Endometrial microvascular endothelial cells (primary cell): ENCODE results near the gene FRMPD3. TPM values are rescaled to one million over a fixed set of nuclear protein-coding genes. Genes with fewer than 3 reads are reported as not detected.

Experiments
- in situ Hi-C: cut with HindIII; loops from 2 replicates; pipeline ENCODE4 v1.10.0; 2017; ENCODE audit warnings: low sequenced_read_pairs, low pct_unique_long_range_greater_than_20kb; ENCODE audit errors: inconsistent ontology term
- total RNA-seq: library from RNA; depleted of rRNA; stranded (reverse); fragments of >200 nt; gene quantifications from one replicate; pipeline ENCODE4 v1.2.3, GENCODE V29; 2015; ENCODE audit errors: inconsistent ontology term

The FRMPD3 gene
- total RNA-seq, result not detected

DNA sequence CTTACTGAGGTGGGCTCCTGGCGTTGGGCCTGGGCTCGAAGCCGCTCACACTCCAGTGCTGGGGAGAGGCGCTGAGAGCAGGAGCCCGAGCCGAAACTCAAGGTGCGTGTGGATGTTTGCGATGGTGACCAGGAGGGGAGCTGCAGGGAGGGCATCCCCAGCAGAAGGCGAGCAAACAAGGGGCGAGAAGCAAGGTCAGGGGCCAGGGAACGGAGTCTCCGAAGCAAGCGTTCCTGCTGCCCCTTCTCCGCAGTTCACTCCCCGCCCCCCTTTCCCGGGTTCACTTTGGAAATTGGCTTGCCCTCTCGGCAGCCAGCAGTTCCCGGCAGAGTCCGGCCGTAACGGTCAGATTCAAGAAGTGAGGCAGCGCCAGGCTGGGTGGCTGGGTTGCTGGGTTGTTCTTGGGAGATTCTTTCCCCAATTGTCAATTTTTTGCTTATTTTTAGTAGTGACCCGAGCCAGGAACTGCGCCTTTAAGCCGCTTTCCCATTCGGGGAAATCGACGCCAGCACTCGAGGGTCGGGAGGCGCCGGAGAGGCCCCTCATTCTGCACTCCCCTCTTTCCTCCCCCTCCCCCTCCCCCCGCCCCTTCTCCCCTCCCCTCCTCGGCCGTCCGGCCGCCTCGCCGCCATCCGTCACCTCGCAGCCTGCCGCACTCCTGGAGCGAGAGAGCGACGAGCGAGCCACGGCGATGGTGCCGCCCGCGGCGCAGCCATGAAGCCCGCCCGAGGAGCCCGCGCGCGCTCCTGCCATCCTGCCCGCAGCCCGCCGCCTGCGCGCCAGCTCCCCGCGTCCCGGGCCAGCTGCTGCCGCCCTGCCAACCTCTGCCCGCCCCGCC, at the start of gene FRMPD3:
Gene FRMPD3, plus strand, starts transcription at position 655 of the 838 bp plus-strand sequence. CDS start 76,937 bp downstream, outside the sequence.
- in situ Hi-C loops, result no loop called here

DNA sequence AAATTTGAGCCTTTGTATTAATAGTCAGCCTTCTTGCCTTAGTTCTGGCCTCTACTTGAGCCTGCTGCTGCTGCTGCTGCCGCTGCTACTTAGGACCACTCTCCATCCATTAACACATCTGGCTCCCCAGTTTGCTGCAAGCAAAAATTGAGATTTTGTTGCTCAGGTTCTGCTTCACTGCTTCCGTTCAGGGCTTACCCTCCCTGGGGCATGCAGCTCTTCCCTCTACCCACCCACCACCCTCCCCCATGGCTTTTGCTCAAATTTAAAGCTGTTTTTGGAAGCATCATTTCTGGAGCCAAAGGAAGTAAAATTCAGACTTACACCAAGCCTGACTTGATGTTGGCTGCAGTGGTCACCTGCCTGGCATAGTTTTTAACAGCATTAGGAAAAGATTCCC, 28.9 kb upstream of the FRMPD3 start:
- in situ Hi-C loops, result no loop called here

DNA sequence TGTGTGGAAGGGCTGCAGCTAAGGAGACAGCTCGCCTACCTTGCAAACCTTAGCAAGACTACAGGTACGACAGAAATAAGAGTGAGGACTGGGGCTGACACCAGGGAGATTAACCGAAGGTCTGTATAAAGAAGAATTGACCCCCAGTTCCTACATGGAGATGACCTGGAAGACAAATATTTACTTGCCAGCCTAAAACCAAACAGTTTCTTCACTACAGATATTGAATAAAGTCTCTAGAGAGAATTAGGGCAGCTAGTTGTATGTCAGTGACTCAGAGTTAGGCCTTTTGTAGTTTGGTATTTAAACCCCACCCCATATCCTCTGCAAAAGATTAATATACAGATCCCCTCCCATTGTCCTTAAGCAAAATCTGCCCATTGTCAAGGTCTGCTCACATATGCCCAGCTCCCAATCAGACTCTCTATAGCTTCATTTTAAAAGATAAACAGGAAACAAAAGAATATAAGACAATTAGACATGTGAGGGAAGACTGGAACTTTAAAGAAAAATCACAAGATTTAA, 28.1 kb upstream of the FRMPD3 start:
- in situ Hi-C loops, result no loop called here

DNA sequence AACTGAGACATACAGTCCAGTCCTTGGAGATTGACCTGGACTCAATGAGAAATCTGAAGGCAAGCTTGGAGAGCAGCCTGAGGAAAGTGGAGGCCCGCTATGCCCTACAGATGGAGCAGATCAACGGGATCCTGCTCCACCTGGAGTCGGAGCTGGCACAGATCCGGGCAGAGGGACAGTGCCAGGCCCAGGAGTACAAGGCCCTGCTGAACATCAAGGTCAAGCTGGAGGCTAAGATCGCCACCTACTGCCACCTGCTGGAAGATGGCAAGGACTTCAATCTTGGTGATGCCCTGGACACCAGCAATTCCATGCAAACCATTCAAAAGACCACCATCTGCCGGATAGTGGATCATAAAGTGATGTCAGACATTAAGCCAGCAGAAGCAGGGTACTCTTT, 20.4 kb upstream of the FRMPD3 start:
- in situ Hi-C loops, result no loop called here

DNA sequence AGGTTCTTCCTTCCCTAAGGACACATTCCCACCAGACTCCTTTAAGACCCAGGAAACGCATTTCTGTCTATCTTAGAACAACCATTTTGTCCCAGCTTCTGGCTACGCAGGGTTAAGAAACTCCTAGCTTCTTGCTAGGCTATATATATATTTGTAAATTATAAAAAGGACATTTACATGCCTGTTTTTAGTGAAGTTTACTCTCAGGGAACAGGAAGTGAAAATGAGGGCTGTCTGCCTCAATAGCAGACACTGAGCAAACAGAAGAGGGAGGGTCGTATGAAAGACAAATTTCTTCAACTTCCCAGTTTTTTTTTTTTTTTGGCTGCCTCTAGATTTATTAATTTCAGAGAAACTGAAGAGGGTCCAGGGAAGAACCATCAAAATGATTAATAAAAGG, 9.3 kb upstream of the FRMPD3 start:
- in situ Hi-C loops, result no loop called here

DNA sequence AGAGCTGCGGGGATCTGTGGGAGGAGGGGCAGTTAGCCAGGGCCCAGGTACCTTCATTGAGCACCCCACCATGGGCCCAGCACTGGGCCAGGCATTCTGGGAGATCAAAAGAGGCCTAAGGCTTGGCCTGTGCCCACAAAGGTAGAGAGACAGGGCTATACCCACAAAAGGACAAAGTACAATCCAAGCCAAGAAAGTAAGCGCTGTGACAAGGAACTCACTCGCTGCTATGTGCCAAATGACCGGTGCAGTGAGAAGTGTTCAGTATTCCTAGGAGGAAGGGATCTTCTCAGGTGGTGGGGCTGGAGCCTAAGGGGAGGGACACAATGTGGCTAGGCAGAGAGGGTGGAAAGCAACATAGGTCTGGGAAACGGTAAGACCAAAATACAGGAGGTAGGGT, 8.8 kb upstream of the FRMPD3 start:
- in situ Hi-C loops, result no loop called here

DNA sequence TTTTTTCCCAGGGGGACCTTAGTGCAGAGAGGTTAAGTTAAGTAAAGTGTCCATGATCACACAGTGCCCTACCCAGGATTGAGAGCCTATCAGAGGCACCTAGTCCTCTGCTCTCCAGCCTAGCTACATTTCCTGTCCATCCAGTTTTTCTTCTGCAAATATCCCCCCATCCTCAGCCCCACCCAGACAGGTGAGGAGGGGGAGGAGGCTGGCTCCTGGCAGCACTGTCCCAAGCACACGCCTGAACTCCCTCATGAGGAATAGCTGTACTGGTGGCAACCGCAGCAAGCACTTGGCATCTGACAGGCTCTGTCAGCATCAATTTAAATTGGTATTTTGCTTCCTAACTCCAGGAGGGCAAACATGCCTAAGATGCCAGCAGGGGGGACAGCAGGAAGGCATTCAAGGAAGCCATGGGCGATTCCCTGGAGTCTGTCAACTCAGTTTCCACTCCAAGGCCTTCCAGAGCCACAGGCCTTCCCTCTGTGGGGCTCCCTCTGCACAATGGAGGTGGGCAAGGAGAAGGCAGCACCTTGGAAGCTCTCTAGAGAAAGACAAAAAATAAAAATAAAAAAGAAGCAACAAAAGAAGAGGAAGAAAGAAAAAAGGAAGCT, 6.4 kb upstream of the FRMPD3 start:
- in situ Hi-C loops, result no loop called here

DNA sequence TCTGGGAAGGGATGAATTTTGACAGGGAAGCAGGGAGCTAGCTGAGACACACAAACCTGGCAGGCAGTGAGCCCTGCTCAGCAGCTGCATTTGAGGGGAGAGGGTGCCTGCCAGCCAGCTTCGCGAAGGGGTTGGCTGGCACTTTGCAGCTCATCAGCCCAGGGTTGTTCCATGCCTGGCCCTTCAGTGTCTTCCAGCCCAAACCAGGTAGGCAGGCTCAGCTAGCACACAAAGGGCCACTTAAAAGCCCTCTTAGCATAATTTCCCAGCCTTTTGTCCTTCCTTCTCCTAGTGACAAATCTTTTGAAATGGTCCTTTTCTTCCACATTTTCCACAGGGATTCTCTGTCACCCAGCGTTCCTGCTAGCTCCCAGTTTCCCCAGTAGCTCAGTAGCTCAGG, 4.3 kb upstream of the FRMPD3 start:
- in situ Hi-C loops, result no loop called here

DNA sequence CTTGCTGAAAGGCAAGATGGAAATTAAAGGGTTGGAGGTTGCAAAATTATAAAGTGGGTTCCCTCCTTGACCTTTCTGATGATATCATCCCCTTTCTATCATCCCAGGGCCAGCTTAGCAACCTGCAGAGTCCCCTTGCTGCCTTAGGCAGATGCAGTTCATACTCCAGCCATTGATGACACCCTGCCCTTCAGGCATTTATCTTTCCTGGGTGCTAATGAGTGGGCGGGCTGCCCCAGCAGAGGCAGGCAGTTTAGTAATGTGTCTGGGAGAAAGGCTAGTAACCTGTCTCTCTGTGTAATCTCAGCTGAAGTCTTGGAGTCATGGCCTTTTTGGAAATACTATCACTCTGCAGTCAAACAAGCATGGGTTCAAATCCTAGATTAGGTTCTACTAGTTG, 3.8 kb upstream of the FRMPD3 start:
- in situ Hi-C loops, result no loop called here

DNA sequence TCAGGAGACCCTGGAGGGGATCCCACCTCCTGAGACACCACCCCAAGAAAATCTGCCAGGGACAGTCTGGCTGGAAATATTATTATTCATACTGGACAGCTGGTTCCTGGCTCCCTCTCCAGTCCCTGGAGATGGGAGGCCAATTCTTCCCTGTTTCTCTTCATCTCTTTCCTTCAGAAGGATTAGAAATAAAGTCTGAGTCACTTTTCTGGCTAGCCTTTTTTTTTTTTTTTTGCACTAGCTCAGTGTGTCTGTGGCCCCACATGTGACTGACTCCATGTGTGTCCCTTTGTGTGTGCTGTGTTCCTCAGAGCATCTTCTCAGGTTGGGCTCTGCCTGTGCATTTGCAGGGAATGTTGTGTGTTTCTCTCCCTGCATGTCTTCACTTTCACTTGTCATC, 1.8 kb upstream of the FRMPD3 start:
- in situ Hi-C loops, result no loop called here

DNA sequence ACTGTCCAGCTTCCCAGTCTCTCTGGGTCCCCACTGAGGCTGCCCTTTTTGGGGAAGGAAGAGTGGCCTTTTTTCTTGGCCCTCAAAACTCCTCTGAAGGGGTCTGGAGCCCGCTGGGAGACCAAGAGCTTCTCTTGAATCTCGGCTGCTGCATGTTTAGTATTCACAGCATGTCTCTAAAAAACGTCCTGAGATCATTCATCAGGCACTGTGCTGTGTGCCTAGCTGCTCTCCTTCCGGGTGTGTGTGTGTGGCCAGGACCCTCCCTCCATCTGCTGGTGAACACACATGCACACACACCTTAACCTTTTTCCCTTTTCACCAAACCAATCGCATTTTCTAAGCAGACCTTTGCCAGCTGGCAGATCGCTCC, 841 bp upstream of the FRMPD3 start:
- in situ Hi-C loops, result no loop called here

DNA sequence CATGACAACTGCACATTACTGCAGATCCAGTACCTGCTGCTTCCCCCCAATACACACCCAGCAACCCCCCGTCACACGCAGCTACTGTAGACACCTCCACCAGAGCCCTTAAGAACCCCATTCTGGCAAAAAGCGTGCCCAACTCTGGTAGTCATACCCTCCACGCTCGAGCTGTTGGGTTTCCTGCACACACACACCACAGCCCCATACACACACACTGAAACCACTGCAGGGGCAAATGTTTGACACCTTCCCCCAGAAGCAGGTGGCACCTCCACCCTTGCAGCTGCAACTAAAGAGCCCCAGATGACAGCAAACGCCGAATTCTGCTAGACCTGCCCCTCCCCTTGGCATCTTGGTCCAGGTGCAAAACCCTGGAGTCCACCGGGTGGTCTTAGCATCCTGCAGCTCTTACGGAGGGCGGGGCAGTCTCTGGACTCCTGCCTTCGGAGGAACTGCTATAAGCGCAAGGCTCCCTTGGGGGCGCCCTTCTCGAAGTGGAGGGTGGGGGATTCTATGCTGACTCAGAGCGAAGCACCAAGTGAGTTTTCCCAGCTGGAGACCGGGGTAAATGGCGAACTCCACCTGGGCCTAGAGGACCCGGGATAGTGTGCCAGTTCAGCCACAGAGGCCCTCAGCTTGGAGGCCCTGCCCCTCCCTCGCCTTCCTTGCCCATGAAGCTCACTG, 1.5 kb downstream of the FRMPD3 start:
- in situ Hi-C loops, result no loop called here

DNA sequence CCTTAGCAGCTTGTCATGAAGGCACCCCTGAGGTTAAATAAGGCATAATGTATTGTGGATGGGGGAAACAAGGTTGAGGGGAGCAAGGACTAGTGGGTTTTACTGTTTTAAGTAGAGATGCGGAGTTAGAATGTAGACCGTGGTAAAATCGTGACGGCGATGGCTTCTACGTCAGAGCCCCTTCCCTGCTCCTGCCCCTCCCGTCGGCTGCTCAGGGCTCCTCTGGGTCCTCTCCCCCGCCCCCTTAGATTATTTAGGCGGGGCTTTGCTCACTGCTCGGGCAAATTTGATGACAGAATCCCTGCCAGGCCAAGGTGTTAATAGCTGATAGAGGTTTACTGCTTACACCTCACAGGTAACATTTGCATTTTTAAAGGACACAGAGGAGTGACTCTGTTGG, 2.3 kb downstream of the FRMPD3 start:
- in situ Hi-C loops, result no loop called here

DNA sequence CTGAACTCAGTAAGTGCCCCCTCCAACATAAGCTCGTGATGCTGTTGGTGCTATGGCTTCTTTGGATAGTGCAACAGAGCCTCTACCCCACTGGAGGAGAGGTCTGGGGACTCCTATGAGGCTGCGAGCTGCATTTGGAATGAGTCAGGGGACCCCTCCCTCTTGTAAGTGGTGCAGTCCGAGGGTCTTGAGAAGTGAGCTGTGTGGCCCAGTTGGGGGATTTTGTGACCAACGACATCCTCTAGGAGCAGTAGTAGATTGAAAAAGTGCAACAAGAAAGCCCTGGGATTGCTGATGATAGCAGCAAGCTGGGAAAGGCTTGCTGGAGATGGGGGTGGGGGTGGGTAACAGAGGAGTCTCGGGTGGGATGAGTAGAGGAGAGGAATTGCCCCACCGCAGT, 3.1 kb downstream of the FRMPD3 start:
- in situ Hi-C loops, result no loop called here

DNA sequence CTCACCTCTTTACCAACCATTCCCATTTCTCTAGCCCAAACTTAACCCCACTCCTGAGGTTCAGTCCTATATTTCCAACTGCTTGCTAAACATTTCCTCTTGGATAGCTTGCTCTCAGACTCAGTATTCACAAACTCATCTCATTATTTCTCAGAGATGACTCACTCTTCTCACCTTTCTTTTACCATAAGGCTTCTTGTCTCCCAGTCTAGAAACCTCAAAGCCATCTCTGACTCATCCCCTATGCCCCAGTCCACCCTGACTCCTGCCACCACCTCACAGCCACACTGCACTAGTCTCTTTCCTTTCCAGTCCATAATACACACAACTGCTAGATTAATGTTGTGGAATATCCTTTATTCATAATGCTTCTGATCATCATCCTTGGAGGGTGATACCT, 4.8 kb downstream of the FRMPD3 start:
- in situ Hi-C loops, result no loop called here

DNA sequence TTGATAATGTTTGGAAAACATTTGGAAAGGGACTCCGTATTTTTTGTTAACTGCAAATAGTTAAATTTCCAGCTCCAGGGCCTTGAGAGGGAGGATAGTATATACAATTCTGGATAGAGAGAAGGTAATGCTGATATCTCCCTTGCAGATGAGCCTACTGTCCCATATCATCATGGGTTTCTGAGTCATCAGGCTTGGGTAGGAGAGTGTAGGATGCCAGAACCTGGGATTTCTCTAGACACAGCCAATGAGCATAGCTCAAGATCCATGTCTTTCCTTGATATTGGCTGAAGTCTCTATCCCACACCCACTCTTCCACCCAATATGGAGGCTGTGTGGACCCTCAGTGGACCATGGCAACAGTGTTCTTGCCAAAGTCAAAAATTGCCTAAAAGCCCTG, 7.8 kb downstream of the FRMPD3 start:
- in situ Hi-C loops, result no loop called here

DNA sequence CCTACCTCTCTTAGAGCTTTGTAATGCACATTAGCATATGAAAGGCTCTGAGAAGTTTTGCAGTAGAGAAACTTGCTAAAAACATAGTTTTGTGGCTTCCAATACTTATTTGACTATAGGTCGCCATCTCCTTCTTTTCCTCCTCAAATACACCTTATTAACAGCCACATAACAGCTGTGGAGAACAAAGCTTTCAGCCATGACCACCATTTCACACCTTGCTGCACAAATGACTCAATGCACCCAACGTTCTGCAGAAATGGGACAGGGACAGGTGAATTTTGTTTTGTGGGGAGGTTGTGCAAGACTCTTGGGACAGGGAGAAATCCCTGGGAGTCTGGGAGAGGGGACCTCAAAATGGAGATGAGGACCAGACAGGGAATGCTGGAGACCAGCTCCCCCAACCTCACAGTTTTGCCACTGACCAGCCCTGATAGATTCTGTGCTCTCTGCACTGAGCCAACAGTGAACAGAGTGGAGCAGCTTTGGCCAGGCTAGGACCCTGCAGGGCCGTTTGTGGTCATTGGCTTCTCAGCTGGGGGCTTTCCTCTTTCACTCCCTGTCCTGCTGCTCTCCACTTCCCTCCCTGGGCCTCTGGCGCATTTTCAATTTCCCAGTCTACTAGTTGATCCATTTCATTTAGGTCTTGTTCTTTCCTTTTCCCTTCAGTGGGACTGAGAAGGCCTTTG, 16.6 kb downstream of the FRMPD3 start:
- in situ Hi-C loops, result no loop called here

DNA sequence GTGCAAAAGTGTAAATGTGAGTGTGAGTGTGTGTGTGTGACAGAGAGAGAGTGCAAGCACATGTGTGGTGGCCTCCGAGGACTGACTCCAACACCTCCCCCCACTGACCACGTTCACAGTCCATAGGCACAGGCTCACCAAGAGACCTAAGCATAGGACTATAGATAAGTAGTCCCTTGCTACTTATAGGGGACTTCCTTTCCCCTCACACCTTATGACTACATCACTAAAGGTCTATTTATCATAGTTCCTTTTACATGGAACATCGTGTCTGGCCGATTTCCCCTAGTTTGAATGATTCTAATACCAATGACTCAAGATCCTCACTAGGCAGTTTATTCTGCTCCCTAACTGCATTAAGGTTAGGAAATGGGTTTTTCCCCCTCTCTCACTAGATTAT, 17.8 kb downstream of the FRMPD3 start:
- in situ Hi-C loops, result no loop called here

DNA sequence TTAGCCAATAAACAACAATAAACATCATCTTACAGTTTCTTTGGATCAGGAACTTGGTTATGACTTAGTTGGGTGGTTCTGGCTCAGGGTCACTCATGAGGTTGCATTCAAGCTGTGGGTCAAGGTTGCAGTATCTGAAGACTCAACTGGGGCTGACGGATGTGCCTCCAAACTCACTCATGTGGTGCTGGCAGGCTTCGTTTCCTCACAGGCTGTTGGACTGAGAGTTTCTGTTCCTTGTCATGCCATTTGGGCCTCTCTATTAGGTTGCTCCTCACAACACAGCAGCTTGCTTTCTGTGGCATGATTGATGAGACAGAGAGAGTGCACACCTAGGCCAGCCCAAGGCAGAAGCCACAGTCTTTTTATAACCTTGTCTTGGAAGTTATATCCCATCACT, 20.7 kb downstream of the FRMPD3 start:
- in situ Hi-C loops, result no loop called here
